Measurements from ENCODE around the gene DPYD. TPM values are rescaled to one million over a fixed set of nuclear protein-coding genes. Genes with fewer than 3 reads are reported as not detected.

DPYD gene
- total RNA-seq, 1 donor from 2014 or later = 8.8 TPM

GRCh38 chr1:97506368-97506767 lies 414.5 kb downstream of the DPYD start:
- H3K27me3 Mint-ChIP-seq (ENCODE audit: low read depth, unreplicated experiment) = no peaks in the 10 kb centered on the region
- Histone ChIP-seq H3K27me3 (ENCODE audit: insufficient read depth, low read length) (no peaks in the 10 kb centered on the region), H2AFZ (ENCODE audit: low read depth, low read length) (no peak overlapping the region), H3K79me2 (ENCODE audit: insufficient read depth, low read length) (no peaks in the 10 kb centered on the region), H4K20me1 (ENCODE audit: insufficient read depth, low read length) (no peaks in the 10 kb centered on the region), H3K4me2 (ENCODE audit: low read length) (no peak overlapping the region), H3K4me1 (ENCODE audit: insufficient read depth, low read length) (no peaks in the 10 kb centered on the region), H3K27ac (ENCODE audit: low read depth, low read length) (no peak overlapping the region), H3K36me3 (ENCODE audit: insufficient read depth, low read length) (no peaks in the 10 kb centered on the region), H3K9ac (ENCODE audit: low read length) (no peak overlapping the region), H3K9me3 (ENCODE audit: insufficient read depth, low read depth, low read length) (no peaks in the 10 kb centered on the region), H3K4me3 (ENCODE audit: insufficient read depth, low read depth, low read length) (no peak overlapping the region)
- no peak for DNase-seq (ENCODE audit: low read depth)
- no peak for TF ChIP-seq EZH2 (IDR thresholded peaks at IDR 0.05; ENCODE audit: insufficient read depth, low read length)
- TF ChIP-seq CTCF (IDR thresholded peaks at IDR 0.05; ENCODE audit: insufficient read depth, low read depth, low read length) = no peak
- H3K9me3 Mint-ChIP-seq (ENCODE audit: unreplicated experiment) = no peaks in the 10 kb centered on the region
- no peak for FAIRE-seq
- peaks cover 1% of the 10 kb centered on the region for H3K36me3 Mint-ChIP-seq (ENCODE audit: low read depth, unreplicated experiment)
- no peak overlapping the region for H3K27ac Mint-ChIP-seq (ENCODE audit: unreplicated experiment)
- no peak overlapping the region for H3K4me3 Mint-ChIP-seq (ENCODE audit: unreplicated experiment)
- no peaks in the 10 kb centered on the region for H3K4me1 Mint-ChIP-seq (ENCODE audit: low read depth, unreplicated experiment)

GRCh38 chr1:97505816-97506215 lies 415.0 kb downstream of the DPYD start:
- Histone ChIP-seq H3K4me3 (ENCODE audit: insufficient read depth, low read depth, low read length) (no peak overlapping the region), H3K27me3 (ENCODE audit: insufficient read depth, low read length) (no peaks in the 10 kb centered on the region), H3K9ac (ENCODE audit: low read length) (no peak overlapping the region), H3K79me2 (ENCODE audit: insufficient read depth, low read length) (no peaks in the 10 kb centered on the region), H3K4me2 (ENCODE audit: low read length) (no peak overlapping the region), H3K36me3 (ENCODE audit: insufficient read depth, low read length) (no peaks in the 10 kb centered on the region), H3K4me1 (ENCODE audit: insufficient read depth, low read length) (no peaks in the 10 kb centered on the region), H4K20me1 (ENCODE audit: insufficient read depth, low read length) (no peaks in the 10 kb centered on the region), H3K9me3 (ENCODE audit: insufficient read depth, low read depth, low read length) (no peaks in the 10 kb centered on the region), H2AFZ (ENCODE audit: low read depth, low read length) (no peak overlapping the region), H3K27ac (ENCODE audit: low read depth, low read length) (no peak overlapping the region)
- Mint-ChIP-seq H3K4me1 (ENCODE audit: low read depth, unreplicated experiment) (no peaks in the 10 kb centered on the region), H3K4me3 (ENCODE audit: unreplicated experiment) (no peak overlapping the region), H3K36me3 (ENCODE audit: low read depth, unreplicated experiment) (peaks cover 1% of the 10 kb centered on the region), H3K27ac (ENCODE audit: unreplicated experiment) (no peak overlapping the region), H3K9me3 (ENCODE audit: unreplicated experiment) (no peaks in the 10 kb centered on the region), H3K27me3 (ENCODE audit: low read depth, unreplicated experiment) (no peaks in the 10 kb centered on the region)
- TF ChIP-seq EZH2 (IDR thresholded peaks at IDR 0.05; ENCODE audit: insufficient read depth, low read length) (no peak), CTCF (IDR thresholded peaks at IDR 0.05; ENCODE audit: insufficient read depth, low read depth, low read length) (no peak)
- FAIRE-seq (no peak), DNase-seq (ENCODE audit: low read depth) (no peak)

- no peaks in the 10 kb centered on the region for H3K4me1 ChIP-seq (ENCODE audit: insufficient read depth, low read length)
- no peaks in the 10 kb centered on the region for H3K27me3 ChIP-seq (ENCODE audit: insufficient read depth, low read length)
- H3K9me3 ChIP-seq (ENCODE audit: insufficient read depth, low read depth, low read length) = no peaks in the 10 kb centered on the region
- no peak overlapping the region for H3K4me2 ChIP-seq (ENCODE audit: low read length)
- DNase-seq (ENCODE audit: low read depth) = no peak
- Mint-ChIP-seq H3K9me3 (ENCODE audit: unreplicated experiment) (no peaks in the 10 kb centered on the region), H3K36me3 (ENCODE audit: low read depth, unreplicated experiment) (peaks cover 1% of the 10 kb centered on the region), H3K27ac (ENCODE audit: unreplicated experiment) (no peak overlapping the region), H3K4me1 (ENCODE audit: low read depth, unreplicated experiment) (no peaks in the 10 kb centered on the region), H3K4me3 (ENCODE audit: unreplicated experiment) (no peak overlapping the region), H3K27me3 (ENCODE audit: low read depth, unreplicated experiment) (no peaks in the 10 kb centered on the region)
- no peaks in the 10 kb centered on the region for H4K20me1 ChIP-seq (ENCODE audit: insufficient read depth, low read length)
- no peak overlapping the region for H3K27ac ChIP-seq (ENCODE audit: low read depth, low read length)
- no peak overlapping the region for H3K4me3 ChIP-seq (ENCODE audit: insufficient read depth, low read depth, low read length)
- H3K79me2 ChIP-seq (ENCODE audit: insufficient read depth, low read length) = no peaks in the 10 kb centered on the region
- H2AFZ ChIP-seq (ENCODE audit: low read depth, low read length) = no peak overlapping the region
- TF ChIP-seq CTCF (IDR thresholded peaks at IDR 0.05; ENCODE audit: insufficient read depth, low read depth, low read length) (no peak), EZH2 (IDR thresholded peaks at IDR 0.05; ENCODE audit: insufficient read depth, low read length) (no peak)
- no peak for FAIRE-seq
- H3K36me3 ChIP-seq (ENCODE audit: insufficient read depth, low read length) = no peaks in the 10 kb centered on the region
- H3K9ac ChIP-seq (ENCODE audit: low read length) = no peak overlapping the region
Observed at GRCh38 chr1:97505289-97505688, 415.5 kb downstream of the DPYD start.

Data from astrocyte (in vitro differentiated cells and primary cell).